IMR-90 (cell line): ENCODE results near the gene PRDX5. TPM values are rescaled to one million over a fixed set of nuclear protein-coding genes. Genes with fewer than 3 reads are reported as not detected.
A peak's percentile ranks its signal among the peaks of the same experiment; 100 is the strongest.

Experiments used
- ATAC-seq: fragments of 200-7000 bp; cut with Tn5 transposase; 2 replicates; pipeline ENCODE4 v1.9.1; 2020; ENCODE audit warnings: low read depth, mild to moderate bottlenecking, moderate library complexity
- BruUV-seq: library from RNA; stranded (reverse); fragments of 400-500 nt; replicated peaks from 2 replicates; lab custom pipeline; 2021; lab: Mats Ljungman, UMichigan
- CTCF ChIA-PET: fragments of 300-600 bp; formaldehyde crosslinking; extraction: SDS; loops from one replicate; lab custom pipeline; 2021; ENCODE audit warnings: antibody characterized with exemption; lab: Yijun Ruan, JAX
- POLR2A ChIA-PET: fragments of 300-600 bp; sonication (Branson Sonifier 250); formaldehyde crosslinking; loops from one replicate; lab custom pipeline; 2022; ENCODE audit warnings: antibody characterized with exemption; ENCODE audit not compliant: unreplicated experiment; lab: Charles Lee
- DNase-seq: peaks from one replicate; pipeline ENCODE4 v3.0.0; 2013
- H2AFZ ChIP-seq: replicated peaks from 2 replicates; pipeline ENCODE3; 2013; ENCODE audit warnings: low read length, mild to moderate bottlenecking; ENCODE audit not compliant: poor library complexity
- H2AK5ac ChIP-seq: 2 replicates; pipeline ENCODE4 v1.6.1; 2013; ENCODE audit warnings: low read depth, low read length, inconsistent platforms
- H2AK9ac ChIP-seq: replicated peaks from 2 replicates; pipeline ENCODE3; 2013; ENCODE audit warnings: mild to moderate bottlenecking, low read depth, low read length, moderate library complexity; ENCODE audit not compliant: poor library complexity
- H2BK120ac ChIP-seq: 2 replicates; pipeline ENCODE4 v1.6.1; 2013; ENCODE audit warnings: low read depth, low read length, inconsistent platforms
- H2BK15ac ChIP-seq: 3 replicates; pipeline ENCODE4 v1.6.1; 2013; ENCODE audit warnings: low read depth, low read length, inconsistent platforms
- H2BK20ac ChIP-seq: 2 replicates; pipeline ENCODE4 v1.6.1; 2013; ENCODE audit warnings: low read depth, mild to moderate bottlenecking, inconsistent platforms, low read length, moderate library complexity
- H2BK5ac ChIP-seq: 2 replicates; pipeline ENCODE4 v1.6.1; 2013; ENCODE audit warnings: mild to moderate bottlenecking, low read depth, low read length, inconsistent platforms; ENCODE audit not compliant: poor library complexity, severe bottlenecking
- H3K14ac ChIP-seq: replicated peaks from 2 replicates; pipeline ENCODE4 v1.6.1; 2013; ENCODE audit warnings: low read depth, low read length, inconsistent platforms
- H3K18ac ChIP-seq: 2 replicates; pipeline ENCODE4 v1.6.1; 2013; ENCODE audit warnings: low read depth, low read length, control low read depth
- H3K23ac ChIP-seq: 2 replicates; pipeline ENCODE4 v1.6.1; 2013; ENCODE audit warnings: low read depth, low read length, inconsistent platforms
- H3K27ac ChIP-seq: 2 replicates; pipeline ENCODE4 v1.5.1; 2013; ENCODE audit warnings: mild to moderate bottlenecking, control low read depth, low read length; ENCODE audit not compliant: insufficient read depth
- H3K27me3 ChIP-seq: 2 replicates; pipeline ENCODE4 v1.6.1; 2013; ENCODE audit warnings: low read length; ENCODE audit not compliant: control insufficient read depth, insufficient read depth
- H3K36me3 ChIP-seq: 2 replicates; pipeline ENCODE4 v1.6.1; 2013; ENCODE audit warnings: low read length, mixed read lengths; ENCODE audit not compliant: control insufficient read depth, insufficient read depth
- H3K4ac ChIP-seq: 2 replicates; pipeline ENCODE4 v1.6.1; 2013; ENCODE audit warnings: low read depth, low read length, inconsistent platforms
- H3K4me1 ChIP-seq: 2 replicates; pipeline ENCODE4 v1.6.1; 2013; ENCODE audit warnings: low read length, mixed read lengths; ENCODE audit not compliant: control insufficient read depth, insufficient read depth
- H3K4me2 ChIP-seq: 2 replicates; pipeline ENCODE4 v1.6.1; 2013; ENCODE audit warnings: low read depth, mild to moderate bottlenecking, control low read depth, low read length, moderate library complexity
- H3K4me3 ChIP-seq: 2 replicates; pipeline ENCODE4 v1.5.1; 2013; ENCODE audit warnings: low read depth, mild to moderate bottlenecking, control low read depth, low read length, moderate library complexity; ENCODE audit not compliant: insufficient read depth
- H3K56ac ChIP-seq: 2 replicates; pipeline ENCODE4 v1.6.1; 2013; ENCODE audit warnings: low read length, inconsistent platforms; ENCODE audit not compliant: insufficient read depth; ENCODE audit errors: extremely low read depth
- H3K79me1 ChIP-seq, 2 experiments: 2 replicates each; pipeline ENCODE4 v1.6.1; 2013; ENCODE audit warnings: low read length in 2 of 2, inconsistent platforms in 1 of 2, low read depth in 1 of 2
- H3K9ac ChIP-seq: 2 replicates; pipeline ENCODE4 v1.6.1; 2013; ENCODE audit warnings: low read depth, low read length, control low read depth
- H3K9me1 ChIP-seq: 2 replicates; pipeline ENCODE4 v1.6.1; 2013; ENCODE audit warnings: low read length, inconsistent platforms; ENCODE audit not compliant: insufficient read depth
- H3K9me3 ChIP-seq: 2 replicates; pipeline ENCODE4 v1.6.1; 2013; ENCODE audit warnings: low read length; ENCODE audit not compliant: control insufficient read depth, insufficient read depth
- H4K20me1 ChIP-seq: 2 replicates; pipeline ENCODE4 v1.6.1; 2013; ENCODE audit warnings: low read length, inconsistent platforms; ENCODE audit not compliant: insufficient read depth
- H4K5ac ChIP-seq: 2 replicates; pipeline ENCODE4 v1.6.1; 2013; ENCODE audit warnings: mild to moderate bottlenecking, low read depth, low read length, control low read depth
- H4K8ac ChIP-seq, 2 experiments: 2 replicates each; pipeline ENCODE4 v1.6.1; 2013; ENCODE audit warnings: low read depth in 2 of 2, low read length in 2 of 2, control low read depth in 1 of 2, inconsistent platforms in 1 of 2
- H4K91ac ChIP-seq: 2 replicates; pipeline ENCODE4 v1.6.1; 2013; ENCODE audit warnings: low read depth, low read length, inconsistent platforms; ENCODE audit not compliant: insufficient read depth
- CEBPB ChIP-seq: IDR thresholded peaks from 2 replicates; pipeline ENCODE4 v1.6.1; 2012; ENCODE audit warnings: low read depth, low read length, improper control_type of control experiment
- CTCF ChIP-seq: conservative IDR thresholded peaks from 2 replicates; pipeline ENCODE4 v1.5.1; 2012; ENCODE audit warnings: mild to moderate bottlenecking, low read depth, low read length, improper control_type of control experiment
- MAFK ChIP-seq: IDR thresholded peaks from 2 replicates; pipeline ENCODE4 v1.6.1; 2012; ENCODE audit warnings: low read depth, low read length, improper control_type of control experiment
- MXI1 ChIP-seq: IDR thresholded peaks from 2 replicates; pipeline ENCODE4 v1.6.1; 2012; ENCODE audit warnings: low read depth, mild to moderate bottlenecking, low read length, moderate library complexity, borderline replicate concordance
- POLR2A ChIP-seq: IDR thresholded peaks from 2 replicates; pipeline ENCODE4 v1.6.1; 2012; ENCODE audit warnings: mild to moderate bottlenecking, low read depth, low read length
- RAD21 ChIP-seq: IDR thresholded peaks from 2 replicates; pipeline ENCODE4 v1.6.1; 2012; ENCODE audit warnings: low read length, improper control_type of control experiment
- RCOR1 ChIP-seq: IDR thresholded peaks from 2 replicates; pipeline ENCODE4 v1.6.1; 2012; ENCODE audit warnings: mild to moderate bottlenecking, low read length, improper control_type of control experiment; ENCODE audit not compliant: insufficient replicate concordance
- RFX5 ChIP-seq: IDR thresholded peaks from 2 replicates; pipeline ENCODE4 v1.8.0; 2012; ENCODE audit warnings: low read depth, mild to moderate bottlenecking, low read length, moderate library complexity
- USF2 ChIP-seq: fragments of 150-350 bp; IDR thresholded peaks from 2 replicates; pipeline ENCODE4 v1.6.1; 2017; ENCODE audit warnings: mild to moderate bottlenecking, antibody characterized with exemption, low read length, low read depth
- WGBS, 2 experiments: methylation state at CpG; one replicate each; pipeline versions ENCODE4 v1.1.5 to v1.1.7; 2013; ENCODE audit warnings: missing lambda C conversion rate in 2 of 2; ENCODE audit not compliant: insufficient read length in 1 of 2; ENCODE audit errors: extremely low coverage in 2 of 2; 5-methylcytosine and 5-hydroxymethylcytosine counted together
- dilution Hi-C: fragments of 300-500 bp; cut with HindIII; formaldehyde crosslinking; loops from one replicate; pipeline ENCODE4 v1.14.3; 2018; ENCODE audit warnings: low sequenced_read_pairs; ENCODE audit not compliant: unreplicated experiment
- in situ Hi-C: fragments of 300-500 bp; cut with MboI; formaldehyde crosslinking; loops from 3 replicates; pipeline ENCODE4 v1.14.3; 2019; ENCODE audit warnings: low sequenced_read_pairs, inconsistent platforms, mixed read lengths
- intact Hi-C: fragments of 100-400 bp; cut with micrococcal nuclease; formaldehyde crosslinking; loops from 2 replicates; pipeline ENCODE4 v1.10.0; 2022
- polyA plus RNA-seq, 3 experiments: library from polyadenylated mRNA; depleted of rRNA; stranded (reverse); fragments of >200 nt; gene quantifications; 2 replicates each; pipeline ENCODE4 v1.2.3, GENCODE V29; 2012; ENCODE audit warnings: low replicate concordance in 1 of 3
- total RNA-seq: library from RNA; depleted of rRNA; stranded (reverse); fragments of >200 nt; gene quantifications from 2 replicates; pipeline ENCODE4 v1.2.3, GENCODE V29; 2012

The PRDX5 gene
- total and polyA plus RNA-seq, 2 of the 4 experiments (the other 2 are of a cell fraction), result 120 to 292 TPM

- no peak; the same call in 1 of the 2 replicates for TF ChIP-seq CTCF
- no peak for TF ChIP-seq POLR2A
Observed at GRCh38 chr11:64285885-64286800, 31.8 kb upstream of the PRDX5 start (continued).

GRCh38 chr11:64286801-64287159 lies 31.1 kb upstream of the PRDX5 start:
- Histone ChIP-seq H2BK120ac (no peak overlapping the region), H4K20me1 (peaks cover 5% of the 10 kb centered on the region; the same call in 1 of the 2 replicates), H2BK20ac (no peak overlapping the region), H2AK9ac (peak overlapping the region; percentile 99), H3K36me3 (peaks cover 4% of the 10 kb centered on the region; the same call in 1 of the 2 replicates), H3K9me3 (no peaks in the 10 kb centered on the region), H3K27ac (no peak overlapping the region), H2BK5ac (no peak overlapping the region), H3K23ac (no peak overlapping the region), H3K4ac (no peak overlapping the region), H4K5ac (no peak overlapping the region), H2AFZ (peak overlapping the region; percentile 93), H3K27me3 (peaks cover 18% of the 10 kb centered on the region), H4K8ac (0 out of 4 replicates have a peak overlapping the region, but pooled peaks of 1 of the 2 experiments have one; percentile 91), H3K4me1 (peaks cover 10% of the 10 kb centered on the region), H3K79me1 (peaks cover 15 to 39% of the 10 kb centered on the region in 2 experiments), H3K18ac (no peak overlapping the region), H4K91ac (no peak overlapping the region), H3K9ac (no peak overlapping the region), H3K4me3 (no peak overlapping the region), H2AK5ac (0 out of 2 replicates have a peak overlapping the region, but pooled peaks have one; percentile 95), H3K9me1 (peaks cover 5% of the 10 kb centered on the region; the same call in 1 of the 2 replicates), H2BK15ac (no peak overlapping the region), H3K4me2 (no peak overlapping the region), H3K14ac (no peak overlapping the region), H3K56ac (no peak overlapping the region)
- ATAC-seq (no peak), DNase-seq (no peak)
- no TSS peak for BruUV-seq
- in situ Hi-C loops (no loop called here), dilution Hi-C loops (no loop called here), intact Hi-C loops (no loop called here)
- 80% methylated on average over 2 of the region's 9 CpGs; no CpG with 5 or more reads in 1 of the 2 experiments for WGBS, 2 experiments
- CTCF ChIA-PET, result no interaction called here
- POLR2A ChIA-PET, result no interaction called here
- no peak for TF ChIP-seq CEBPB
- no peak for TF ChIP-seq CTCF
- TF ChIP-seq USF2, result no peak
- no peak for TF ChIP-seq RCOR1
- TF ChIP-seq MAFK, result no peak
- TF ChIP-seq MXI1, result no peak
- no peak for TF ChIP-seq RAD21
- TF ChIP-seq RFX5, result no peak
- no peak for TF ChIP-seq POLR2A
